Osteoblast (primary cell): ENCODE measurements around the gene TINAG. TPM values are rescaled to one million over a fixed set of nuclear protein-coding genes. Genes with fewer than 3 reads are reported as not detected.
"Not testable (repeated sequence)": the region's sequence is repeated elsewhere in the genome, so short reads cannot be mapped to it uniquely, and the experiment has no call there.

ENCODE experiments used
- DNase-seq: peaks from one replicate; pipeline ENCODE4 v3.0.0; 2011; ENCODE audit warnings: low spot score, mixed read lengths; ENCODE audit not compliant: insufficient read length; ENCODE audit errors: missing footprints
- H2AFZ ChIP-seq: 2 replicates; pipeline ENCODE4 v1.6.0; 2011; ENCODE audit warnings: mild to moderate bottlenecking, low read length
- H3K27ac ChIP-seq: 2 replicates; pipeline ENCODE4 v1.5.1; 2011; ENCODE audit warnings: mild to moderate bottlenecking, low read depth, low read length, moderate library complexity
- H3K27me3 ChIP-seq: 2 replicates; pipeline ENCODE4 v1.6.0; 2012; ENCODE audit warnings: mild to moderate bottlenecking, control low read depth, inconsistent platforms, low read length, moderate library complexity; ENCODE audit not compliant: insufficient read depth
- H3K36me3 ChIP-seq: 2 replicates; pipeline ENCODE4 v1.5.1; 2011; ENCODE audit warnings: mild to moderate bottlenecking, low read length, control low read depth, moderate library complexity; ENCODE audit not compliant: insufficient read depth
- H3K4me1 ChIP-seq: 2 replicates; pipeline ENCODE4 v1.5.1; 2011; ENCODE audit warnings: mild to moderate bottlenecking, low read length, control low read depth, moderate library complexity; ENCODE audit not compliant: insufficient read depth
- H3K4me2 ChIP-seq: 2 replicates; pipeline ENCODE4 v1.6.0; 2011; ENCODE audit warnings: mild to moderate bottlenecking, low read length; ENCODE audit not compliant: insufficient read depth
- H3K4me3 ChIP-seq: fragments of 200-600 bp; sonication (generic); 3 replicates; pipeline ENCODE4 v1.5.1; 2012; ENCODE audit warnings: mild to moderate bottlenecking, low read length, inconsistent platforms; ENCODE audit not compliant: insufficient read depth
- H3K79me2 ChIP-seq: 2 replicates; pipeline ENCODE4 v1.6.0; 2012; ENCODE audit warnings: mild to moderate bottlenecking, low read length, control low read depth, inconsistent platforms; ENCODE audit not compliant: insufficient read depth
- H3K9me3 ChIP-seq: 2 replicates; pipeline ENCODE4 v1.5.1; 2011; ENCODE audit warnings: low read depth, low read length, control low read depth
- H4K20me1 ChIP-seq: 2 replicates; pipeline ENCODE4 v1.6.0; 2012; ENCODE audit warnings: mild to moderate bottlenecking, low read length, control low read depth; ENCODE audit not compliant: insufficient read depth
- CTCF ChIP-seq: IDR thresholded peaks from 2 replicates; pipeline ENCODE4 v1.5.1; 2011; ENCODE audit warnings: mild to moderate bottlenecking, low read depth, low read length, moderate library complexity; ENCODE audit errors: extremely low read depth
- total RNA-seq: library from RNA; depleted of rRNA; stranded (reverse); fragments of >200 nt; gene quantifications from 2 replicates; pipeline ENCODE4 v1.2.3, GENCODE V29; 2012

TINAG gene
- total RNA-seq, 1 donor: not detected

GRCh38 chr6:54320871-54321270, 12.6 kb downstream of the TINAG start:
- Histone ChIP-seq H3K27me3 (no peaks in the 10 kb centered on the region), H3K79me2 (no peaks in the 10 kb centered on the region), H3K27ac (no peak overlapping the region), H3K4me2 (no peak overlapping the region), H3K9me3 (no peaks in the 10 kb centered on the region), H2AFZ (no peak overlapping the region), H3K4me3 (no peak overlapping the region), H4K20me1 (no peaks in the 10 kb centered on the region), H3K4me1 (no peaks in the 10 kb centered on the region), H3K36me3 (no peaks in the 10 kb centered on the region)
- no peak for TF ChIP-seq CTCF
- no peak for DNase-seq

GRCh38 chr6:54327631-54328030, 19.4 kb downstream of the TINAG start:
- Histone ChIP-seq H3K27me3 (no peaks in the 10 kb centered on the region), H3K27ac (no peak overlapping the region), H4K20me1 (no peaks in the 10 kb centered on the region), H3K4me1 (no peaks in the 10 kb centered on the region), H3K79me2 (no peaks in the 10 kb centered on the region), H3K36me3 (no peaks in the 10 kb centered on the region), H3K4me3 (no peak overlapping the region), H2AFZ (peak overlapping the region; percentile 12), H3K4me2 (no peak overlapping the region), H3K9me3 (no peaks in the 10 kb centered on the region)
- DNase-seq: no peak
- no peak for TF ChIP-seq CTCF

- H3K79me2 ChIP-seq, H3K36me3 ChIP-seq, H4K20me1 ChIP-seq, H3K4me2 ChIP-seq, H3K27ac ChIP-seq, H2AFZ ChIP-seq, H3K9me3 ChIP-seq, DNase-seq, H3K27me3 ChIP-seq, H3K4me1 ChIP-seq, H3K4me3 ChIP-seq: not testable (repeated sequence)
These were observed 23.3 kb downstream of the TINAG start for GRCh38 chr6:54331571-54331970.

- Histone ChIP-seq H3K4me1 (peaks cover 4% of the 10 kb centered on the region), H3K27ac (peak overlapping the region; percentile 34), H3K4me3 (no peak overlapping the region), H4K20me1 (no peaks in the 10 kb centered on the region), H2AFZ (no peak overlapping the region), H3K27me3 (no peaks in the 10 kb centered on the region), H3K4me2 (peak overlapping the region; percentile 26), H3K79me2 (no peaks in the 10 kb centered on the region), H3K9me3 (no peaks in the 10 kb centered on the region), H3K36me3 (no peaks in the 10 kb centered on the region)
- DNase-seq: peak; percentile 43
- no peak for TF ChIP-seq CTCF
These were observed 27.6 kb downstream of the TINAG start for GRCh38 chr6:54335871-54336270.
